Measurements from ENCODE around the gene DEPP1. TPM values are rescaled to one million over a fixed set of nuclear protein-coding genes. Genes with fewer than 3 reads are reported as not detected.

The DEPP1 gene
- total and polyA plus RNA-seq, 2 experiments from 2014 or later = 32.3 to 39.3 TPM

- no peaks in the 10 kb centered on the region for H3K4me1 ChIP-seq (ENCODE audit: low read depth)
- H3K9me3 ChIP-seq (ENCODE audit: low read depth) = no peaks in the 10 kb centered on the region
- peak; percentile 99 for TF ChIP-seq CTCF (IDR thresholded peaks at IDR 0.05; ENCODE audit: low read depth, low read length)
- H3K4me3 ChIP-seq = no peak overlapping the region
- no peak overlapping the region for H3K27ac ChIP-seq
- no peaks in the 10 kb centered on the region for H3K27me3 ChIP-seq
- no peaks in the 10 kb centered on the region for H3K36me3 ChIP-seq
- DNase-seq (ENCODE audit: low read depth in 1 of 2, low spot score in 1 of 2) = peak; percentile 90 to 93
Measured at GRCh38 chr10:44932517-44933450, 45.8 kb downstream of the DEPP1 start.

DNA sequence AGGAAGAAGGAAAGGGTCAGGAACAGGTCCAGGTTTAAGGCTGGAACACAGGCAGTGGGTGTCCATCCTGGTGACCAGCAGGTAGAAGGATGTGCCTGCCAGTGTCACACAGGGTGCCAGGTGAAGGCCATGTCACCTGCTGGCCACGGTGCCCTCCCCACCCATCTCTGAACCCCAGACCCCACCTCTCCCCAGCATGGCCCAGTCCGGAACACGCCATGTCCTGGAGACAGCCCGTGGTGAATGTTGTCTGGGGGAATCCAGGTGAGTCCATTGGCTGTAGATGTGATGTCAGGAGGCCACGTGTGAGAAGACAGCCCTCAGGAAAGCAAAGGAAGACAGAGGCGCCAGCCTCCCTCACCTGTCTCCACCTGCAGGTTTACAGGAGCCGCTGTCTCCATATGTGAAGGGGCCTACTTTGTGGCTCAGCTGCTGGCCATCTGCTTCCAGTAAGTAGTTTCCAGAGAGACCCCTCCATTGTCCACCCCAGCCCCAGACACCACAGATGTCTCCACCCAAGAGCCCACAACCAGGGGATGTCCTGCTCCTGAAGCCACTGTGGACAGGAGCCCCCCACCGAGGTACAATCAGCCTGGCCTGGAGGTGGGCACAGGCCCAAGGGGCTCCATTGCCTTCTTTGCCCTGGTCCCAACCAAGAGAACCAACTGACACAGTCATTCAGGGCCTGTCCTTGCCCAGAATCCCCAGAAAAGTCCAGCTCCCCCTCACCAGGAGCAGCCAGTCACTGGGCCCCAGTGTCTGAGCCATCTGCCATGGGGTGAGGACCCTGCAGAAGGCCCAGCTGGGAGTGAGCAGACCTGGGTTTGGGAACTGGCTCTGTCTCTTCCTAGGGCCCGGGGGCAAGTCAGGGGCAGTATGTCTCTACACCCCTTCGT, 46.7 kb downstream of the DEPP1 start:
- Histone ChIP-seq H3K27ac (no peak overlapping the region), H3K27me3 (no peaks in the 10 kb centered on the region), H3K4me3 (no peak overlapping the region), H3K4me1 (ENCODE audit: low read depth) (no peaks in the 10 kb centered on the region), H3K36me3 (no peaks in the 10 kb centered on the region), H3K9me3 (ENCODE audit: low read depth) (no peaks in the 10 kb centered on the region)
- no peak for DNase-seq (ENCODE audit: low read depth in 1 of 2, low spot score in 1 of 2)
- no peak for TF ChIP-seq CTCF (IDR thresholded peaks at IDR 0.05; ENCODE audit: low read depth, low read length)

DNA sequence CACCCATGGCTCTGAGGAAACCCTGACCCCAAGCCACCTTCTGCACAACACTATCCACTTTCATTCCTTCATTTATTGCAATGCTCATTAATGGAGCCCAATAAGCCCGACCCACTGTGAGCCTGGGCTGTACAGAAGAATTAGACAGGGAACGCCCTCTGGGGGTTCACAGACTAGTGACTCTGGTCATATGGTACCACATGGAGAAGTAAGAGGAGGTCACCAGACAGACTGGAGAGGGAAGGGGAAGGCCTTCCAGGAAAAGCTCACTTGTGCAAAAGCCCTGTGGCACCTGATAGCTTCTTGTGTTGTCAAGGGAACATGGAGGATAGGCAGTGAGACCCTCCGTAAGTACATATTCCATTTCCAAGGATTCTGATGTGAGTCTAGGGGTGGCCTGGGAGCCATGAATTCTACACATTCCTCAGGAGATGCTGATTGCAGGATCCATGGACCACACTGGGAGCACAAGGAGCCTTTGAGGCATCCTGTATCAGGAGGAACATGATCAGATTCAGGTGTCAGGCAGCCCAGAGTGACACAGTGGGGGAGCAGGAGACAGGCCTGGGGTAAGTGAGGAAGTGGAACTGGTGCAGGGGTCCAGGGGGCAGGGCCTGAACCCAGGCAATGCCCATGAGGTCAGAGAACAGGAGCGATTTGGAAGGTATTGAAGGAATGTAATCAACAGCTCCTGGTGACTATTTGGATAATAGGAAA, 47.5 kb downstream of the DEPP1 start:
- no peak overlapping the region for H3K4me3 ChIP-seq
- DNase-seq (ENCODE audit: low read depth in 1 of 2, low spot score in 1 of 2) = no peak
- H3K36me3 ChIP-seq = no peaks in the 10 kb centered on the region
- H3K27me3 ChIP-seq = no peaks in the 10 kb centered on the region
- no peaks in the 10 kb centered on the region for H3K9me3 ChIP-seq (ENCODE audit: low read depth)
- H3K27ac ChIP-seq = no peak overlapping the region
- H3K4me1 ChIP-seq (ENCODE audit: low read depth) = no peaks in the 10 kb centered on the region
- no peak for TF ChIP-seq CTCF (IDR thresholded peaks at IDR 0.05; ENCODE audit: low read depth, low read length)

GRCh38 chr10:44929356-44930255, 49.0 kb downstream of the DEPP1 start:
- H3K9me3 ChIP-seq (ENCODE audit: low read depth) = no peaks in the 10 kb centered on the region
- H3K27me3 ChIP-seq = no peaks in the 10 kb centered on the region
- H3K27ac ChIP-seq = no peak overlapping the region
- no peak for TF ChIP-seq CTCF (IDR thresholded peaks at IDR 0.05; ENCODE audit: low read depth, low read length)
- H3K36me3 ChIP-seq = no peaks in the 10 kb centered on the region
- H3K4me1 ChIP-seq (ENCODE audit: low read depth) = no peaks in the 10 kb centered on the region
- DNase-seq (ENCODE audit: low read depth in 1 of 2, low spot score in 1 of 2) = no peak
- no peak overlapping the region for H3K4me3 ChIP-seq
